Inferior parietal cortex (tissue), 1 donor: Measurements from ENCODE around the gene TNNI2.

ENCODE experiments used
- DNase-seq: peaks from one replicate; pipeline ENCODE4 v3.0.0-alpha.2; 2016; ENCODE audit errors: extremely low spot score

The TNNI2 gene

DNA sequence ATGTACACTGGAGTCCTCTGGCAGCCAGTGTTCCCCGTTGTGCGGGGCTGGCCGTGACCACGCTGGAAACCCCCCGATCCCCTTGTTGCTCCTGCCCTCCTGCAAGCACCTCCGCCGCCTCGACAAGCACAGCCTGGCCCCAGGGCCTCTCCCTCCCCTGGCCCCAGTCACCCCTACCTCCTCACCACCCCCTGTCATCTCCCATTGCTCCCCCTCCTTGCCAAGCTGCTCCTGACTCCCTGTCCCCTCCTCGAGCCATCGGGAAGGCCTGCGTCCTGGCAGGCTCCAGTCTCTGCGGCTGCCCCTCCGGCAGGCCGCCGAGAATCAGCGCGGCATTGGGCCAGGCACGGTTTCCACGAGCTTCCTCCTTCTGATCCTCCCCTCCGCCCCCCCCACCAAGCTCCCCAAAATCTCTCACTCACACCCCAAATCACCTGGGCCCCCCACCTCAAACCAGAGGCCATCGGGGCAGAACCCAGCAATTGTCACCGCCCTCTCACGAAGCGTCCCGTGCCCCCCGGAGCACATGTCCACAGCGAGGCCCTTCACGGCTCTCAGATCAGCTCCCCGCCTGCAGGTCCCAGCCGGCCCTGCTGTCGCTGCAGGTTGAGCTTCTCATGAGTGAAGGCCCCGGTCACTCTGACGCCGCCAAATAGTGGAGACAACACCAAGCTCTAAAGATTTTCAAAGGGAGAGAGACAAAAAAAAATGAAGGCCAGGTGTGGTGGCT, 8.4 kb downstream of the TNNI2 start:
- DNase-seq, result no peak

GRCh38 chr11:1847926-1848639, 9.3 kb downstream of the TNNI2 start:
- DNase-seq, result no peak

DNA sequence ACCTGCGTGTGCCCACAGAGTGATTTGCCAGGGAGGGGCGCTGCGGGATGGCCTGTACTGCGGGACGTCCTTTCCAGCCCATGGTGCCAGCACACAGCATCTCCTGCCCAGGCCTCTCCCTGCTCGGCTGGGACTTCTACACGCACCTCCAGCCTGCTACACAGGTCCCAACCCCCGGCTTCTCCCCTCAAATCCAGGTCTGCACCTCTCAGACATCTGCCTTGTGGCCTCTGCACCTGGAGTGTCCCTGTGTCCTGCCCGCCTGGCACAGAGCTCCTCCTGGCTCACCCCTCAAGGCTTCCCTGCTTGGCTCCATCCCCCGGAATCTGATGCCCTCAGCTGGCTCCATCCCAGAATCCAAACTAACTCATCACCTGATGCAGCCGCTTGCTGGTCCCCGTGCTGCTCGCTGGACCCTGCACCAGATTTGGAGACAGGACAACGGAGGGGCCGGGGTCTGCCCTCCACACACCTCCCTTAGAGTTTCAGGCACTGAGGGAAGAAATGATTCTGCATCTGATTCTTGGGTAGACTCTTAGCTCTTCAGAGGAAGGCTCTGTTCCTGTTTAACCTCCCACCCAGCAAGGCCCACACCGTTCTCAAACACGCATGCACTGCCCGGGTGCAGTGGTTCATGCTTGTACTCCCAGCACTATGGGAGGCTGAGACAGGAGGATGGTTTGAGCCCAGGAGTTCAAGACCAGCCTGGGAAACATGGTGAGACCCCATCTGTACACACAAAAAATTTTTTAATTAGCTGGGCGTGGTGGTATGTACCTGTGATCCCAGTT, 10.1 kb downstream of the TNNI2 start:
- no peak for DNase-seq

DNA sequence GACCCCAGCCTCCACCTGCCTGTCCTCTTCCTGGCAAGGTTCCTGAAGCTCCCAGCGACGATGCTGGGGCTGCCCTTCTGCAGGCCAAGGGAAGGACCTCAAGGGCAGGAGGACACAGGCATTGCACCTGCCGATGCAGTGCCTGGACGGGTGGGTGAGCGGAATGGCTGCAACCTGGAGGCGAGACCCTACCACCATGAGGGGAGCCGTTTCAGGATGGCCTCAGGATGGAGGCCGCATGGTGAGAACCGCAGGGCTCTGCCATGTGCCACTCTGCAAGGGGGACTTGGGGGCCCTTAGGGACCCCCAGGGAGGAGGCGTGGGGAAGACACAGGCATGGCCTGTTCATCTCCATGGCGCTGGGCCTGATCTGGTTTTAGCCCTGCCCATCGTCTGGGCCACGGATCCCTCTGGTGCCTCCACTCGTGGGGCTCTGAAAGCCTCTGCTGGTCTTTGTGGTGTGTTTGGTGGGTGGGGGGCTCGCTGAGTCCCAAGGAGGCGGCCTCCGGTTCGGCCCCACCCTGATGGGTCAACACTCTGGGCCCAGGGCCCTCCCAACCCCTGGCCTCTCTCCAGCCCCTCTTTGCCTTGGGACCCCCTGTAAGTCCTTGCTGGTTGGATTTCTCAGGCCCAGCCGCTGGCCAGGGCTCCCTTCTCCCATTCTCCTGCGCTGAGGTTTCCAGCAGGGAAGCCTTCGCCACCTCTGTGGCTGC, 12.8 kb downstream of the TNNI2 start:
- DNase-seq, result no peak

- no peak for DNase-seq
Observed at GRCh38 chr11:1852271-1852876, 13.6 kb downstream of the TNNI2 start.

DNA sequence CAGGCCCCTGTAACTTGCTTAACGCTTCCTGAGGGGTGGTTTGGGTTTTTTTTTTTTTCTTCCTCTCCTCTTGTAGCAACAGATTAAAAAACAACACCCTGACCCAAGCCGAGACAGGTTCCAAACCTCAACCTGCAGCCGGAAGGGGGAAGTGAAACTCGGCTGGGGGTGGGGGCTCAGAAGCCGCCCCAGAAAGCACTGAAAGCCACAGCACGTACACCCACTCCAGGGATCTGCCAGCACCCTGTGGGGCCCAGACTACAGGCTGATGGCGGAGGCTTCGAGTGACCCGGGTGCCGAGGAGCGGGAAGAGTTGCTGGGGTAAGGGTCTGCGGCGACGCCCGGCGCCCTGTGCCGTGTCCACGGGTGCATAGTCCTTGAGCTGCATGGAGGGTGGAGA, 14.1 kb downstream of the TNNI2 start, which contains the start of gene LSP1:
LSP1 (plus strand) TSS at position 208 of the 400 bp plus-strand sequence; CDS start at position 269, 61 bp downstream.
- DNase-seq, result no peak

DNA sequence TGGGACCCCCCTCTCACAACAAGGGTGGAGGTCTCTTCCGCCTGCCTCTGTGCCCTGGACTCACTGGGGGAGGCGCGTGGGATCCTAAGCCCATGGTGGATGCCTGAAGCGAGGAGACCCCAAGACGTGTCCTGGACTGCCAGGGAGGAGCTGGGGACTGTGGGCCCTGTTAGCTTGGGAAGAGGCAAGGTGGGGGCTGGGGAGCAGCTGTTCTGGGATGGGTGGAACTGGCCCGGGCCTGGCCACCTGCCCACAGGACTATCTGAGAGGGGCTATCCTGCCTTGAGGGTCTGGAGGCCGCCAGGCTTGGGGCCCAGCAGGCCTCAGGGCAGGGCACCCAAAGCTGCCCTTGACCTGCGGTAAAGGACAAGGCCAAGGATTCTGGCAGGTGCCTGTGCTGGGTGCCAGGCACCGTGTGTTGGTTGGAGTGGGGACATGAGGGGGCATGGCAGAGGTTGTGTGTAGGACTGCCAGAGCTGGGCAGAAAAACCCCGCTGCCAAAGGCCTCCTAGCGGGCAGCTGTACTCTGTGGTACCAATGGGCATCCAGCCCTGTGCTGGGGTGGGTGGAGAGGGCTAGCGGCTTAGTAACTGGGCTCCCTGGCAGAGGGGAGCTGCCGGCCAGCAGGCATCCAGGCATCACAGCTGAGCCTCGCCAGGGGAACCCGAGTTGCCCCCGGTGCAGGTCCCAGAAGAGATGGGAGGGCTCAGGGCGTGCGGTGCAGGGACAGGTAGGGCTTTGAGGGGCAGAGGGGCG, 14.8 kb downstream of the TNNI2 start:
- DNase-seq, result no peak

GRCh38 chr11:1854132-1854948, 15.6 kb downstream of the TNNI2 start:
- no peak for DNase-seq

- DNase-seq, result no peak
Observed at GRCh38 chr11:1854949-1855885, 16.4 kb downstream of the TNNI2 start.

DNA sequence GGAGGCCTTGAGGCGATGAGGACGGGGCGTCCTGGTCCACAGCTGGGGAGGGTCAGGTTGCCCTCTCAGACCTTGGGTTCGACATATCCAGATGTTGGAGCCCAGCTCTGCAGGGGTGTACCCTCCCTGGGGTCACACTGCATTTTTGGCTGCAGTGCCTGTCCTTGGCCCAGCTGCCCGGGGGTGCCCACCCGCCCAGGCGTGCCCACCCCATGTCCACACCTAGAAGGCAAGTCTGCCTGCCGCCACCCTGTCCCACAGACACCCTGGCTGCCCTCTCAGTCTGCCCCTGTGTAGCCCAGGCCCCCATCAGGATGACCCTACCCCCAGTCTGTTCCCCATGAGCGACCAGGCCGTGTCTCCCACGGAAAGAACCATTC, 17.1 kb downstream of the TNNI2 start:
- DNase-seq, result no peak

- DNase-seq, result no peak
Observed at GRCh38 chr11:1856306-1857005, 17.7 kb downstream of the TNNI2 start.

DNA sequence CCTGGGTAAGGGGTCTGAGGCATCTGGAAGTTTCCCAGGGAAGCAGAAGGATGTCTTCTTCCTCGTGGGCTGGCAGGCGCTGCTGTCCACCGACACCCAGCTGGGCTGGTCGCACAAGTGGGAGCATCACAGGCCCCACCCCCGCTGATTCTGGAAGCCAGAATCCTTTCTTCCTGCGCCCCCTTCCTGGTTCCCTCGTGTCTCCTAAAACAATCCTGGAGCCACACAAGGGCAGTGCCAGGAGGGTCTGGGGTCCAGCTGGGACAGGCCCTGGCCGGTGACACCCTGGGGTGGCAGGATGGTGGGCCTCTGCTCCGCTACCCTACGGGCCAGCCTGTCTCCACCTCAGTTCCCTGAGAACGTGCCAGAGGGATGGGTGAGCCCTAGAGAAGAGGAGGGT, 18.3 kb downstream of the TNNI2 start:
- DNase-seq, result no peak

- DNase-seq, result no peak
Observed at GRCh38 chr11:1858154-1858553, 19.4 kb downstream of the TNNI2 start.

DNA sequence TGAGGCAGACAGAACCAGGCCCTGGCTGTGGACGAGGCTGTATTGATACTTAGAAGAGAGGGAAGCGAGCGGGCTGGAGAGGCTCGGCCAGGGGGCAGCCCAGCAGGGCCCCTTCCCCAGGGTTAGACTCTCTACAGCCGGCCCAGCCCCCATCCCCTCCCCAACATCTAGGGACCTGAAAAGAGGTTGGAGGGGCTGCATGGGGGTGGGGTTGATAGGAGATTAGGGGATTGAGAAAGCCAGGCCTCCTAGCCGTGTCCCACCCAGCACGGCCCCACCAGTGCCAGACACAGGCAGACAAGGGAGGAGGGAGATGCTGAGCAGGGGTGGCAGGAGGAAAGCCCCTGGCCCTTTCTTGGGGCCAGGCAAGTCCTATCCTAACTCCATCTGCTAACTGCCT, 19.8 kb downstream of the TNNI2 start:
- DNase-seq, result no peak

- DNase-seq, result no peak
Observed at GRCh38 chr11:1859004-1859403, 20.2 kb downstream of the TNNI2 start.

DNA sequence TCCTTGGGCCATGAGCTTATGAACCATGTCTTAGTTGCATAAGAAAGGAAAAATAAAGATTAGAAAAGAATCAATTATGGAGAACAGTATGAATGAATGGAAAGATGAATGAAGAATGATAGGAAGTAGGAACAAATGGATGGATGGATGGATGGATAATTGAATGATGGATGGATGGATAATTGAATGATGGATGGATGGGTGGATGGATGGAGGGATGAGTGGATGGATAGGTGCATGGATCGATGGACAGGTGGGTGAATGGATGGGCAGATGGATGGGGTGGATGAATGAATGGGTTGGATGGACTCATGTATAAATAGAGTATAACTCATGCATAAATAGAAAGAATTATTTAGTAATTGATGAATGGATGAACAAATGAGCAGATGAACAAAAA, 21.3 kb downstream of the TNNI2 start:
- DNase-seq, result no peak

- DNase-seq, result no peak
Observed at GRCh38 chr11:1861435-1862411, 22.9 kb downstream of the TNNI2 start.
